Measurements from ENCODE around the gene PCDHGA1.
A peak's percentile ranks its signal among the peaks of the same experiment; 100 is the strongest.
"Not testable (repeated sequence)": the region's sequence is repeated elsewhere in the genome, so short reads cannot be mapped to it uniquely, and the experiment has no call there.

Gene PCDHGA1

DNA sequence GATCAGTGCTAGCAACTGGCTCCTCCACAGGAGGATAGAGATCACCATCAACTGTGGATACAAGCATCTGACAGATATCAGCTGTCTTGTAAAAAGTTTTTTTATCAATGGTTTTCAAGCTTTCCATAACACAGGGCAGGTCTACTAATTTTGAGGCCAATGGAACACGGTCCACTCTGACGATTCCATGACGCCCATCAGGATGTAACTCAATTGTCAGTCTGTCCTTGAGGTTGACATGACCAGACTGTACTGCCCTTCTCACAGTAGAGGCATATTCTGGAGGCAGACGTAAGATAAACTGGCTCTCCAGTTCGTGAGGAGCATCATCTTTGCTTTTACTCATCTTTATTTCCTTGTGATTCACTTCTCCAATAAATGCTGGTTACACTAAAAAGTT, 10.6 kb upstream of the PCDHGA1 start:
- DNase-seq (ENCODE audit: extremely low spot score): no peak
- CTCF ChIA-PET: interaction anchor here (0.6 to 4.4 kb wide), 34 partner anchors 8 to 601 kb away, joined by 3 to 53 read pairs (median 4); partner anchors contain the start of genes PCDHGA1, PCDHGA10, PCDHGA11 and PCDHGA2
- POLR2A ChIA-PET: interaction anchor here (0.6 to 1.7 kb wide), 3 partner anchors 11 to 984 kb away, joined by 3 to 4 read pairs (median 4); partner anchors contain the start of genes DIAPH1 and PCDHGA1
- TF ChIP-seq, protein P1, sequence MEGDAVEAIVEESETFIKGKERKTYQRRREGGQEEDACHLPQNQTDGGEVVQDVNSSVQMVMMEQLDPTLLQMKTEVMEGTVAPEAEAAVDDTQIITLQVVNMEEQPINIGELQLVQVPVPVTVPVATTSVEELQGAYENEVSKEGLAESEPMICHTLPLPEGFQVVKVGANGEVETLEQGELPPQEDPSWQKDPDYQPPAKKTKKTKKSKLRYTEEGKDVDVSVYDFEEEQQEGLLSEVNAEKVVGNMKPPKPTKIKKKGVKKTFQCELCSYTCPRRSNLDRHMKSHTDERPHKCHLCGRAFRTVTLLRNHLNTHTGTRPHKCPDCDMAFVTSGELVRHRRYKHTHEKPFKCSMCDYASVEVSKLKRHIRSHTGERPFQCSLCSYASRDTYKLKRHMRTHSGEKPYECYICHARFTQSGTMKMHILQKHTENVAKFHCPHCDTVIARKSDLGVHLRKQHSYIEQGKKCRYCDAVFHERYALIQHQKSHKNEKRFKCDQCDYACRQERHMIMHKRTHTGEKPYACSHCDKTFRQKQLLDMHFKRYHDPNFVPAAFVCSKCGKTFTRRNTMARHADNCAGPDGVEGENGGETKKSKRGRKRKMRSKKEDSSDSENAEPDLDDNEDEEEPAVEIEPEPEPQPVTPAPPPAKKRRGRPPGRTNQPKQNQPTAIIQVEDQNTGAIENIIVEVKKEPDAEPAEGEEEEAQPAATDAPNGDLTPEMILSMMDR (IDR thresholded peaks at IDR 0.05; ENCODE audit: control extremely low read depth, extremely low read depth, low read depth, missing control alignments): no peak

DNA sequence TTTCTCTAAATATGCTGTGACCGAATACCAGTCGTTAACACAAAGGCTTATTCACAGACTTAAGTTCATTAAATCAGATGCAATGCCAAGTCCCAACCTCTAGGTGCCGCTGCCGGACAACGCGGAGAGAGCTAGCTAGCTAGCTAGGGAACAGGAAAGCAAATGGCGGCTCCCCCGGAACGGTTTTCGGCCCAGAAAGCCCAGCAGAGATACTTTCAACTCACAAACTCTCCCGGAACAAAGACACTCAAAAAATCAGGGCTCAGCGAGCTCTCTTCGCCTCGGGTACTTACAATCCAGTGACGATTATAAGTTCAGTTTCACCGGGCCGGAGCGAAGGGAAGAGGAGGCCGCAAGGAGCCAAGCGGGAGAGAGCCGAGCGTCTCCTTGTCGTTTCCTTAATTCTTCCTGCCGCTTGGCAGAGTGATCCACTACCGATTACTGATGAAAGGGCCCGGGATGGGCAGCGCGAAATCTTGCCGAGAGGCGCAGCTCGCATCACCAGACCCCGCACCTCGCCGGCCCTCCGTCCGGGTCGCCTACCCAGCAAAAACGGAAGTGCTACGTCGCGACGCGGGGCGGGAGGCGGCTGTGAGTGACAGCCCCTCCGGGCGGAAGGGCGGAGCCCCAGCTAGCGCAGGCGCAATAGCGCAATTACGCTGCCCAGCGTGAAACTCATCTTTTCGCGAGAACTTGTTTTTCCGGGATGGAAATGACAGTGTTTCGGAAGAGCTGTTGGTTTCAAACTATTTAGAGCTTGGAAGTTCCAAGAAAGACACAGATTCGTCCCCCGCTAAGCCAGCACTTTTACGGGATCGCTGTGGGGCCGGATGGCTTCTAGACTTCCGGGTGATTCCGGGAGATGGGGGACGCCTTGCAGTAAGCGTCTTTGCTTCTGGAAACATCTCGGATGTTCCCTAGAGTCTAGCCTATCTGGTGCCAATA, 9.8 kb upstream of the PCDHGA1 start, which contains the start of gene TAF7:
Gene TAF7, minus strand, starts transcription at position 560 of the 945 bp plus-strand sequence. CDS start 740 bp downstream, outside the sequence.
- POLR2A ChIA-PET: interaction anchor here (0.6 to 1.7 kb wide), 4 partner anchors 10 to 985 kb away, joined by 3 to 4 read pairs (median 4); partner anchors contain the start of genes DIAPH1 and PCDHGA1
- DNase-seq (ENCODE audit: extremely low spot score): peak; percentile 93
- TF ChIP-seq, protein P1 (IDR thresholded peaks at IDR 0.05; ENCODE audit: control extremely low read depth, extremely low read depth, low read depth, missing control alignments): peak; percentile 95
- CTCF ChIA-PET: interaction anchor here (0.6 to 4.4 kb wide), 42 partner anchors 9 to 602 kb away, joined by 3 to 53 read pairs (median 4); partner anchors contain the start of genes PCDHGA1, PCDHGA10, PCDHGA11 and PCDHGA2

DNA sequence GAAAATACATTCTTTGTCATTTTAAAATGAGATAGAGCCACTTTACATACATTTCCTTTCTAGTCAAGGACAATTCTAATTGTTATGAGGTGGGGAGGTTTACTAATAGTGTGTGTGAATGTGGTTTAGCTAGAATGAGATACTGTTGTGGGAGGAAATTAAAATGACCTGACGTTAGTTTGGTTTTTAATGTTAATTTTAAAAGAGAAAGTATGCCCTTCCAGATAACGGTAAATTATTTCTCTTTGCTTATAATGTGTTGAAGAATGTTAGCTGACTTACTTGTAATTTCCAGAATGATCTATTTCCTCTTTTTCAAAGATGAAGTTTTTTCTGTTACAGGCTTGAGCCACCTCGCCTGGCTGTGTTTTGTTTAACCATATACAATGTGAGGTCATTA, 8.1 kb upstream of the PCDHGA1 start:
- TF ChIP-seq, protein P1 (IDR thresholded peaks at IDR 0.05; ENCODE audit: control extremely low read depth, extremely low read depth, low read depth, missing control alignments): no peak
- ChIA-PET CTCF (interaction anchor here (1.9 to 4.0 kb wide), 2 partner anchors 242 to 245 kb away, joined by 6 to 17 read pairs; no protein-coding TSS in a partner anchor), POLR2A (no interaction called here)
- DNase-seq (ENCODE audit: extremely low spot score): no peak

DNA sequence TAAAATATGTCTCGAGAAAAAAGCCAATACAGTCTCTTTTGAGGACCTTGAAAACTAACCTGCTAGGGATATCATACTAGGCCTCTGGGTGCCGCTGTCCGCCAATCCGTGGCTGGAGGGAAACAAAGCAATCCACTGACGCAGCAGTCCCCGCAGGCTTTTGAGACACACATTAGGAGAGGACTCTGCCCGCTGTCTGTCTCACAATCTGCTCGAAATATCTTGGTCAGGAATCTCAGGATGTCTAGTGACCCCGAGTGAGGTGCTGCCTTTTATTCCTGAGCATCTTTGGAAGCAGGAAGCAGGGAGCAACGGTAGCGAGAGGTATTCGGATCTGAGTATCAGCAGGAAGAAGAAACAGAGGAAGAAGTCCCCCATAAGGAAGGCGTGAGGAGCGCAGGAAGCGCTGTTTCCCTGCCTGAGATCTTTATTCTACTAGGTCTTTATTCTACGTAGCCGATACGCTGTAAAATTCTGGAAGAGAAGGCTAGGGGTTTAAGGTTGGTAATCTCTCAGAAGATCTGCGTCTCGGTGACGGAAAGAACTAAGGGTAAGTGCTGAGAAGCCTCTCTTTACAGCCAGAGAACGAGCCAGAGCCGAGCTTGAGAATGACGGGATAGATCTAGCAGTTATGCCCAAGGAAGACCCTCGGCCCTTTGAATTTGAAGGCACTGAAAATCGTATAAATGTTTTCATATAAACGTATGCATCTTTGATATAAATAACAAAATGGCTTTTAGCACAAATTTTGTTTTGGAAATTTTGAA, 4.0 kb upstream of the PCDHGA1 start:
- peak; percentile 62 for DNase-seq (ENCODE audit: extremely low spot score)

DNA sequence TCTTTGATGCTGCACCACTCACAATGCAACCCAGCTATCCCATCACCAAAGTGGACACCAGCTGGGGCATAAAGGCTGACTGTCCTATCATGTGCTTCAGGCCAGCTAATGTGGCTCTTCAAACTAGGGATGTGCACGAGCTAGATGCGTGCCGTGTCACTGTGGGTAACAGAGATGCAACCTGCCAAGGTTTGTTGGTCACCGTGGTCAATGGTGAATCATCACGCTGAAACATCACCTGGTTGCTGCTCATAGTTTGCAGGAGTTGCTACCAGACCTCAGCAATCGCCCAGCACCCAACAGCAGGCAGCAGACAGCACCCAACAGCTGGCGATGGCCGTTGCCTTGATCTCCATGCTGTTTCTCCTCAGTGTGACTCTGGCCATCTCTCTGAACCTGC, 2.1 kb upstream of the PCDHGA1 start:
- no peak for DNase-seq (ENCODE audit: extremely low spot score)
- CTCF ChIA-PET: interaction anchor here (0.8 to 4.4 kb wide), 8 partner anchors 9 to 236 kb away, joined by 3 to 53 read pairs (median 4); partner anchors contain the start of genes PCDHGB1, PCDHGB6 and TAF7
- TF ChIP-seq, protein P1 (IDR thresholded peaks at IDR 0.05; ENCODE audit: control extremely low read depth, extremely low read depth, low read depth, missing control alignments): no peak
- POLR2A ChIA-PET: no interaction called here

More for the DNA sequence above, 4.0 kb upstream of the PCDHGA1 start:
- CTCF ChIA-PET: interaction anchor here (0.7 to 4.6 kb wide), 7 partner anchors 10 to 242 kb away, joined by 3 to 14 read pairs (median 4); partner anchors contain the start of genes PCDHGA2 and PCDHGB3
- TF ChIP-seq, protein P1 (IDR thresholded peaks at IDR 0.05; ENCODE audit: control extremely low read depth, extremely low read depth, low read depth, missing control alignments): peak; percentile 43
- POLR2A ChIA-PET: no interaction called here

DNA sequence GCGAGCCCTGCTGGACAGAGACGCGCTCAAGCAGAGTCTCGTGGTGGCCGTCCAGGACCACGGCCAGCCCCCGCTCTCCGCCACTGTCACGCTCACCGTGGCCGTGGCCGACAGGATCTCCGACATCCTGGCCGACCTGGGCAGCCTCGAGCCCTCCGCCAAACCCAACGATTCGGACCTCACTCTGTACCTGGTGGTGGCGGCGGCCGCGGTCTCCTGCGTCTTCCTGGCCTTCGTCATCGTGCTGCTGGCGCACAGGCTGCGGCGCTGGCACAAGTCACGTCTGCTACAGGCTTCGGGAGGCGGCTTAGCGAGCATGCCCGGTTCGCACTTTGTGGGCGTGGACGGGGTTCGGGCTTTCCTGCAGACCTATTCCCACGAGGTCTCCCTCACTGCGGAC, 2.3 kb downstream of the PCDHGA1 start:
- CTCF ChIA-PET: interaction anchor here (1.7 to 3.5 kb wide), 3 partner anchors 12 to 235 kb away, joined by 5 to 20 read pairs (median 6); partner anchors contain the start of genes PCDHGA10 and TAF7
- DNase-seq (ENCODE audit: extremely low spot score); POLR2A ChIA-PET: not testable (repeated sequence)

Measured in GM10248 (cell line).